Stimulated activated CD8-positive, alpha-beta memory T cell treated with anti-CD3 and anti-CD28 coated beads, Interleukin-15, amount 100 ng/mL, for 4 hours (primary cell): ENCODE data around the gene DNPH1.

Source experiments
- DNase-seq, 2 donors: peaks; one replicate each; pipeline ENCODE4 v3.0.0-alpha.2; 2020; ENCODE audit warnings: low read depth in 2 of 2

Gene DNPH1

DNA sequence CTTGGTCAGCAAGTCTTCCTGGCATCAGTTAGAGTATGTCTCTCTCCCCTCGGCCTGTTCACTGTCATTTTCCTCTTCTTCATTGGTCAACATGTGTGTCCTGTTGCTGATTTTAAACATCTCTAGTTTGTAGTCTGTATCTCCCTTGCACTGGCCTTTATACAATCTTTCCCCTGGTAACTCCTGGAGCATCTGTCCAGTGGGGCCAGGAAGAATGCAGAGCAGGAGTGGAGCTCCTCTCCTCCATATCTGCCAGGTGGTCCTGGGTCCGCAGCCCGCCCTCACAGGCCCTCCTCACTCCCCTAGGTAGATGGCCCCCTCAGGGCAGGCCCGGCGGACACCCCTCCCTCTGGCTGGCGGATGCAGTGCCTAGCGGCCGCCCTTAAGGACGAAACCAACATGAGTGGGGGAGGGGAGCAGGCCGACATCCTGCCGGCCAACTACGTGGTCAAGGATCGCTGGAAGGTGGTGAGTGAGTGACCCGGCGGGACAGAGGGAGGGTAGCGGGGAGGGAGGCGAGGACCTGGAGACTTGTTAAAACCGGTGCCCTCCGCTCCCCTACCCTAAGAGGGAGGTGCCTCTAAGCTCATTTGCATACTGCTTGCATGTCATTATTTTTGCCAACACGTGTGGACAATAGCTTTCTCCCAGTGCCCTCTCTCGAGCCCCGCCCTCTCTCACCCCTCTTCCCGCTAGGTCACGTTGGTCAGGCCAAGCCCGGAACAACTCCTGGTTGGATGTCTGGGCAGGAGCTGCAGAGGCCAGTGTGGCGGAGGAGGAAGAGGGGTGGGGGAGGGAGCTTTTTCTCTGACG lies 17.2 kb upstream of the DNPH1 start:
- no peak for DNase-seq

- no peak for DNase-seq
Measured at GRCh38 chr6:43243664-43244321, 14.5 kb upstream of the DNPH1 start.

DNA sequence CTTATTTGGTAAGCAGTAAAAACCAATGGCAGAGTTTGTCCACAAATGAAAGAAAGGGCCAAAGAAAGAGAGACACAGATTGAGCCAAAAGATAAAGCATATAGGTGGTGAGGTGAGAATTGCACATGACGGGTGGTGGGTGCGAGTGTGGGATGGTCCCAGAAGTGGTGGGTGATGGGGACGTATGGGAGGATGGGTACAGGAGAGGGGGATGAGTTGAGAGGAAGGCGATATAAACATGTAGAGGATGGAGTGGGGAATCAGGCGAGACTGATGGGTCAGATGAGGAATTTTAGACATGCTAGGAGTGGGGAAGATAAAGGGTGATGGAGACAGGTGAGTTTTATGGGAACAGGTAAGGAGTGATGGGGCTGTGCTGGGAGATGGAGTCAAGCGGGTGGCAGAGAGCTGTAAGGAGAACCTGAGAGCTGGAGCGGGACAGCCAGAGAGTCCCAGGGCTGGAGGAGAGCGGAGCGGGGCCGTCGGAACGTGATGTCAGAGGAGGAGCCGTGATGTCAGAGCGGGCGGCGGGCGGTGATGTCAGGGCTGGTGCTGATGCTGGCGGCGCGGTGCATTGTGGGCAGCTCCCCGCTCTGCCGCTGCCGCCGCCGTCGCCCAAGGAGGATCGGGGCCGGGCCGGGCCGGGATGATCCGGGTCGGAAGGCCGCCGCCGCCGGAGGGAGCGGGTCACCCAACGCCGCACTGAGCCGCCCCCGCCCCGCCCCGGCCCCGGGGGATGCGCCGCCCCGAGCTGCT lies 13.8 kb upstream of the DNPH1 start, which contains the start of gene TTBK1:
Gene TTBK1, plus strand, starts transcription at position 574 of the 756 bp plus-strand sequence. CDS start 3,180 bp downstream, outside the sequence.
- no peak for DNase-seq

GRCh38 chr6:43241446-43241845 lies 12.2 kb upstream of the DNPH1 start:
- DNase-seq, result no peak

GRCh38 chr6:43240950-43241349 lies 11.7 kb upstream of the DNPH1 start:
- no peak for DNase-seq

- DNase-seq, result no peak
Measured at GRCh38 chr6:43239054-43239453, 9.8 kb upstream of the DNPH1 start.

- no peak for DNase-seq
Measured at GRCh38 chr6:43235841-43236240, 6.6 kb upstream of the DNPH1 start.

GRCh38 chr6:43231735-43232450 lies 2.6 kb upstream of the DNPH1 start:
- no peak for DNase-seq

DNA sequence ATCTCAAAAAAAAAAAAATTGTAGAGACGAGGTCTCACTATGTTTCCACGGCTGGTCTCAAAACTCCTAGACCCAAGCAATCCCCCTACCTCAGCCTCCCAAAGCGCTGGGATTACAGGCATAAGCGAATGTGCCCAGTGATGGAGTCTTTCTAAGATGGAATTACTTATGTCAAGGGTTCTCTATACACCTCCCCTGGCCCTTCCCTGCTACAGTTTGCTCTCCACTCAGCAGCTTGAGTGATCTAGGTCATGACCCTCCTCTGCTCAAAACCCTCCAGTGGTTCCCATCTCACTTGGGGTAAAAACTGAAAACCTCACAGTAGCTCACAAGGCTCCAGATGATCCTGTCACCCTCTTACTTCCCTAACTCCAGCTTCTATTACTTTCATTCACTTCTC lies 1.8 kb upstream of the DNPH1 start:
- DNase-seq, result no peak

DNA sequence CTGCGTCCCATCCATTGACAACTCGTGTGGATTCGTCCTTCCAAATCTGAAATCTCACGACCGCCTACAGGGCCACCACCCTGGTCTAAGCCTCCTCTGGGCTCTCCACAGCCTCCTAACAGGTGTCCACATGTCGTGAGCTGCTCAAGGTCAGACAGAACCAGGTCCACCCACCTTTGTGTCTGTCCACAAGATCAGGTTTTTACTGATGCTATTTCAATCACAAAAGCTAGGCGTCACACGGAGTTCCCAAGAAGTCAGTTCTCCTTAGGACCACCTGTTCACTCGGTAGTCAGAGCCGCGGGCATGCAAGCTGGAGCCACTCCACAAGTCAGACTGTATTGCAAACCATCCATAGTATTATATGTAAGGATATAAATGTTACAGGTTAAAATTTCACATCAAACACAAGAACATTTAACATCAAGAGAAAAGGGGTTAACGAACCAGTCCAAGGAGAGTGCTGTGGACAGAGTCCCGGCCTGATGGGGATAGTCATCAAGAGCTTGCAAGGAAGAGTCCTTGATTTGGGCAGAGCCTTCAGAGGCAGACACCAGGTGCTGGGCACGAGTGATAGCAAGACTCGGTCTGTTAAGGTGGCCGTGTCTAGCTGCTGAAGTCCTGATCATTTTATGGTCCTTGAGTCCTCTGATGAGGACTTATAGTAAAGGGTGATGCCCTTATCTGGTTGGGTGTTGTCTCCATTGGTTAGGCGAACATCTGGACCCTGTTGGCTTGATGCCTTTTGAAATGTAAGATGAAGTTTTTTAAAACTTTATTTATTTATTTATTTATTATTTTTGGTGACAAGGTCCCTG lies 731 bp upstream of the DNPH1 start:
- no peak for DNase-seq

- DNase-seq, result no peak
Measured at GRCh38 chr6:43226192-43226851, 3.0 kb downstream of the DNPH1 start.

DNA sequence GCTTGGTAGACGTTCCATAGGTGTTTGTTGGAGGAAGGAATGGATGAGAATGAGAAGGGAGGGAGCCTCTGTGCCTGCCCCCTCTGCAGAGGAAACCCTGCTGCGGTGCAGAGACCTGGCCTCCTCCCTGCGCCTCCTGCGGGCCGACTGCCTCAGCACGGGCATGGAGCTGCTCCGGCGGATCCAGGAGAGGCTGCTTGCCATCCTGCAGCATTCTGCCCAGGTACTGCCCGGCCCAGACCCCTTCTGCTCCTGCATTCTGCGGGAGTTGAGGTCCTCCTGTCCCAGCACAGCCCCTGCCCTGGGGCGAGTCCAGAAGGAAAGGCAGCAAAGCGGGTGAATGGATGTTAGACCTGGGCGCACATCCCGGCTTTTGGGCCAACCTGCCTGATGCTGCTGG lies 6.1 kb downstream of the DNPH1 start:
- DNase-seq, result no peak

DNA sequence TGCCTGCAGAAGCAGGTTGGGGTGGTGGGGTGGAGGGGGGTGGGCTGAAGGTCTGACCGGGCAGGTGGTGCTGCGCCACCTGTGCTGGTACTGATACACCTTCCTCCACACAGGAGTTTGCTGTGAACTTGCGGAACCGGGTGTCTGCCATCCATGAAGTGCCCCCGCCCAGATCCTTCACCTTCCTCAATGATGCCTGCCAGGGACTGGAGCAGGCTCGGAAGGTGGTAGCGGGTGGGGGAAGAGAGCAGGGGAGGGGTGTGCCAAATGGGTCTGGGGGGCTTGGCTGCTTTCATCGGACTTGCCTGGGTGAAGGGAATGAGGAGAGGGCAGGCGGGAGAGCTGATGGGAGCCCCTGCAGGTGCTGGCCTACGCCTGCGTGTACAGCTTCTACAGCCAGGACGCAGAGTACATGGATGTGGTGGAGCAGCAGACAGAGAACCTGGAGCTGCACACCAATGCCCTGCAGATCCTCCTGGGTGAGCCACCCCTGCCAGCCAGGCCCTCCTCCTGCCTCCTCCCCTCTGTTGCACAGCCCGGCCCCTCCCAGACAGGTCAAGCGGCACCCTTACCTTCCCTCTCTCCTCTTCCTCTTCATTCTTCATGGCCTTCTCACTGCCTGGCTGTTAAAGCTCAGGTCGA lies 6.7 kb downstream of the DNPH1 start:
- DNase-seq, result no peak

- DNase-seq, result no peak
Measured at GRCh38 chr6:43221046-43221972, 8.0 kb downstream of the DNPH1 start.

DNA sequence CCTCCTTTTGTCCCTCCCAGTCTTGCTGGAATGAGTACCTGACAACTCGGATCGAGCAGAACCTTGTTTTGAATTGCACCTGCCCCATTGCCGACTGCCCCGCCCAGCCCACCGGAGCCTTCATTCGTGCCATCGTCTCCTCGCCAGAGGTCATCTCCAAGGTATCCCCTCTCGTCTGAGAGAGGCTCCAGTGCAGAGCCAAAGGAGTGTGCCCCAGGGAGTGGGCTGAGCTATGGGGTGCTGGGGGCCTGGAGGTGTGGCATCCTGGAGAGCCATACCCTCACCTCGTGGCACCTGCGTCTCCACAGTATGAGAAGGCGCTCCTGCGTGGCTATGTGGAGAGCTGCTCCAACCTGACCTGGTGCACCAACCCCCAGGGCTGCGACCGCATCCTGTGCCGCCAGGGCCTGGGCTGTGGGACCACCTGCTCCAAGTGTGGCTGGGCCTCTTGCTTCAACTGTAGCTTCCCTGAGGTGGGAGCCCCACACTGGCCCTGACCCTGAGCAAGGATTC lies 8.8 kb downstream of the DNPH1 start:
- no peak for DNase-seq

DNA sequence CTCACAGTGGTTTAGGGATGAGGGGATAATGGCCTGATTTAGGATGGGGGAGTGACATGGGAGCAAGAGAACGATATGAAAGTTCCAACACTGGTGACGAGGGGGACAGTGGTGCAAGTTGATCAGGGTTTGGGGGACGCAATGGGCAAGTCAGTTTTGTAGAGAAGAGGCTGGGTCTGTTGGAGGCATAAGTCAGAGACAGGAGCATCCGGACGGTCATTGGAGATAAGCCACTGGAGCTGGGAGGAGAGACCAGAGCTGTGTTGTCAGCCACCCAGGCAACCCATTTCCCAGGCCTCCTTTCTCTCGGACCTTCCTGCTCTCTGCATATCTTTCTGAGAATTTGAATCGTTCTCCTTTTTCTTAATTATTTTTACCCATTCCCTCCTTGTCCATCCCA lies 9.5 kb downstream of the DNPH1 start:
- DNase-seq, result no peak

DNA sequence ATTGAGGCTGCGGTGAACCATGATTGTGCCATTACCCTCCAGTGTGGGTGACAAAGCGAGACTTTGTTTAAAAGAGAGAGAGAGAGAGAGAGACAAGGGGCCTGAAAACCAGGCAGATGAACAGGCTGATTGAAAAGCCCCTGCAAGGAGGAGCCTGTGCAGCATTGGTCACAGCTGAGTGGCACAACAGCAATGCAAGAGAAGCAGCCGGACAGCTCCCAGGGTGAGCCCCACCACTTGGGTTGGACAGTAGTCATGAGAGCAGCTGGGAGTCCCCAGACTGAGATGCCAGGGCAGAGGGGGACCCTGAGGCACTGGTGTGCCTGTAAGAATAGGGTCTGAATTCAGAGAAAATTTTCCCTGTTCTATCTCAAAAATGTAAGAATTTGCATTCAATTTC lies 10.2 kb downstream of the DNPH1 start:
- no peak for DNase-seq

GRCh38 chr6:43217351-43217750 lies 11.9 kb downstream of the DNPH1 start:
- DNase-seq, result no peak

DNA sequence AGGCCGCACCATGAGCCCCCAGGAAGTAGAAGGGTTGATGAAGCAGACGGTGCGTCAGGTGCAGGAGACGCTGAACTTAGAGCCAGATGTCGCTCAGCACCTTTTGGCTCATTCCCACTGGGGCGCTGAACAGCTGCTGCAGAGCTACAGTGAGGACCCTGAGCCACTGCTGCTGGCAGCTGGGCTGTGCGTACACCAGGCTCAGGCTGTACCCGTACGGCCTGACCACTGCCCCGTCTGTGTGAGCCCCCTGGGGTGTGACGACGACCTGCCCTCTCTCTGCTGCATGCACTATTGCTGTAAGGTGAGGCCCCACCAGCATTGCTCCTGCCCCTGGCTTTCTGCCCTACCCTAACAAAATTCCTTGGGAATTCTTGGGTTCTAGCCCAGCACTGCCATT lies 13.1 kb downstream of the DNPH1 start:
- DNase-seq, result no peak
